Measurements from ENCODE around the gene SGTA. TPM values are rescaled to one million over a fixed set of nuclear protein-coding genes. Genes with fewer than 3 reads are reported as not detected.

Gene SGTA
- total RNA-seq, 1 donor from 2014 or later: 64.4 TPM

DNA sequence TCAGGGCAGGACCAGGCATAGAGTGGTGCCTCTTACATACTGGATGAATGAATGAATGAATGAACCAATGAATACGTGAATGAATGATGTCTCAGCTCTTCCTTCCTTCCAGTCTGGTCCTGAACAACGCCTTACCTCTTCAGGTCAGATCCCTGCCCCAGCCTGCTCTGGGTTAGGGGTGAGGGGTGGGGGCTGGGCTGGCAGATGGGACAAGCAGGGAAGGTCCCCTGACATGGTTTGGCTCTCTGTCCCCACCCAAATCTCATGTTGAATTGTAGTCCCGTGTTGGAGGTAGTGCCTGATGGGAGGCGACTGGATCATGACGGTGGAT lies 71.2 kb downstream of the SGTA start:
- Mint-ChIP-seq H3K27ac (no peak overlapping the region), H3K9me3 (peaks cover 5% of the 10 kb centered on the region), H3K27me3 (peaks cover 15% of the 10 kb centered on the region), H3K4me3 (no peak overlapping the region), H3K4me1 (ENCODE audit: unreplicated experiment) (no peaks in the 10 kb centered on the region), H3K36me3 (peaks cover 6% of the 10 kb centered on the region)
- DNase-seq (ENCODE audit: extremely low spot score, unreplicated experiment): no peak
- TF ChIP-seq, protein P1, sequence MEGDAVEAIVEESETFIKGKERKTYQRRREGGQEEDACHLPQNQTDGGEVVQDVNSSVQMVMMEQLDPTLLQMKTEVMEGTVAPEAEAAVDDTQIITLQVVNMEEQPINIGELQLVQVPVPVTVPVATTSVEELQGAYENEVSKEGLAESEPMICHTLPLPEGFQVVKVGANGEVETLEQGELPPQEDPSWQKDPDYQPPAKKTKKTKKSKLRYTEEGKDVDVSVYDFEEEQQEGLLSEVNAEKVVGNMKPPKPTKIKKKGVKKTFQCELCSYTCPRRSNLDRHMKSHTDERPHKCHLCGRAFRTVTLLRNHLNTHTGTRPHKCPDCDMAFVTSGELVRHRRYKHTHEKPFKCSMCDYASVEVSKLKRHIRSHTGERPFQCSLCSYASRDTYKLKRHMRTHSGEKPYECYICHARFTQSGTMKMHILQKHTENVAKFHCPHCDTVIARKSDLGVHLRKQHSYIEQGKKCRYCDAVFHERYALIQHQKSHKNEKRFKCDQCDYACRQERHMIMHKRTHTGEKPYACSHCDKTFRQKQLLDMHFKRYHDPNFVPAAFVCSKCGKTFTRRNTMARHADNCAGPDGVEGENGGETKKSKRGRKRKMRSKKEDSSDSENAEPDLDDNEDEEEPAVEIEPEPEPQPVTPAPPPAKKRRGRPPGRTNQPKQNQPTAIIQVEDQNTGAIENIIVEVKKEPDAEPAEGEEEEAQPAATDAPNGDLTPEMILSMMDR (conservative IDR thresholded peaks at IDR 0.05): no peak

DNA sequence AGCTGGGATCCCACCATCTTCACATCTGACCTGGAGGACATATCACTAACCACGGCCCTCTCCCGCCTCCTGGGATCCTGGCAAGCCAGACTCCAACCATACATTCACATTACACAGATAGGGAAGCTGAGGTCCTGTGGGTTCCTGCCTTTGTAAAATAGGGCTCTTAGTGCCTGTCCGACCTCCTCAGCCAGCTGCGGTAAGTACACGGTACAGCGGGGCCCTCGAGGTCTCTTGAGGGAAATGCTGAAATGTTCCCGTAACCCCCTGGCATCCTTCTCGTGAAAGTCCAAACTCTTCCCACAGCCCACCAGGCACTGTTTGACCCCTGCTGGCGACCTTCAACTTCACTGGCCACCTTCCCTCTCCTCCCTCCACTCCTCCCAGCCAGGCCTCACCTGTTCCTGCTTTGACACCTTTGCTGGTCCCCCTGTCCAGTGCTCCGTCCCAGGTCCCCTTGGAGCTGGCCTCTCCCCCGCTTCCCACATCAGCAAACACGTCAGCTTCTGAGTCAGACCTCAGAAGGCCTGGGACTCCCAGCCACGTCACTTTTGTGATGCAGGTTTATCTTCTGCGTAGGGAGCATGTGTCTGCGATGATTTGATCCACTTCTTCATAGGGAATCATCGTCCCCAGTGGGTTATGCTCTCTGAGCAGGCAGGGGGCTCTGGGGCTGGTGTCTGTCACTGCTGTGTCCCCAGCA lies 71.8 kb downstream of the SGTA start:
- H3K4me1 Mint-ChIP-seq (ENCODE audit: unreplicated experiment): no peaks in the 10 kb centered on the region
- H3K36me3 Mint-ChIP-seq: peaks cover 6% of the 10 kb centered on the region
- H3K27me3 Mint-ChIP-seq: peaks cover 15% of the 10 kb centered on the region
- no peak overlapping the region for H3K27ac Mint-ChIP-seq
- TF ChIP-seq, protein P1 (conservative IDR thresholded peaks at IDR 0.05): no peak
- DNase-seq (ENCODE audit: extremely low spot score, unreplicated experiment): no peak
- H3K4me3 Mint-ChIP-seq: no peak overlapping the region
- H3K9me3 Mint-ChIP-seq: peaks cover 5% of the 10 kb centered on the region

DNA sequence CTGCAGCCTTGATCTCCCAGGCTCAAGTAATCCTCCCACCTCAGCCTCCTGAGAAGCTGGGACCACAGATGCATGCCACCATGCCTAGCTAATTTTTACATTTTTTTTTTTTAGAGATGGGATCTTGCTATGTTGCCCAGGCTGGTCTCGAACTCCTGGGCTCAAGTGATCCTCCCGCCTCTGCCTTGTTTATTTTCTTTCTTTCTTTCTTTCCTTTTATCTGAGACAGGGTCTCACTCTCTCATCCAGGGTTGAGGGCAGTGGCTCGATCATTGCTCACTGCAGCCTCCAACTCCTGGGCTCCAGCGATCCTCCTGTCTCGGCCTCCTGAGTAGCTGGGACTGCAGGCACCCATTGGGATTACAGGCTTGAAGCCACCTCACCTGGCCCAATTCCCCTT lies 76.8 kb downstream of the SGTA start:
- DNase-seq (ENCODE audit: extremely low spot score, unreplicated experiment): no peak
- Mint-ChIP-seq H3K9me3 (no peaks in the 10 kb centered on the region), H3K4me1 (ENCODE audit: unreplicated experiment) (no peaks in the 10 kb centered on the region), H3K27ac (no peak overlapping the region), H3K4me3 (no peak overlapping the region), H3K27me3 (peaks cover 9% of the 10 kb centered on the region), H3K36me3 (no peaks in the 10 kb centered on the region)
- TF ChIP-seq, protein P1 (conservative IDR thresholded peaks at IDR 0.05): no peak

Other genes with a start within 250 kb of the SGTA start
- gene GNG7, start 80.6 kb downstream of the SGTA start, total RNA-seq (ENCODE audit: low replicate concordance): 3.8 and 12.2 TPM in 2 replicates
- gene DIRAS1, start 61.9 kb downstream of the SGTA start, total RNA-seq (ENCODE audit: low replicate concordance): 5.9 and 10.4 TPM in 2 replicates
- gene SLC39A3, start 43.3 kb downstream of the SGTA start, total RNA-seq (ENCODE audit: low replicate concordance): 32.0 and 33.1 TPM in 2 replicates
- 85.9 and 109 TPM in 2 replicates for gene THOP1, start 2.2 kb upstream of the SGTA start, total RNA-seq (ENCODE audit: low replicate concordance)
- 8.1 and 9.4 TPM in 2 replicates for gene ZNF554, start 36.6 kb upstream of the SGTA start, total RNA-seq (ENCODE audit: low replicate concordance)
- gene ZNF555, start 58.2 kb upstream of the SGTA start, total RNA-seq (ENCODE audit: low replicate concordance): 6.8 and 9.7 TPM in 2 replicates
- not detected in 2 replicates for gene ZNF556, start 84.1 kb upstream of the SGTA start, total RNA-seq (ENCODE audit: low replicate concordance)
- gene ZNF57, start 117.7 kb upstream of the SGTA start, total RNA-seq (ENCODE audit: low replicate concordance): 5.9 and 7.5 TPM in 2 replicates
- 4.0 and 5.8 TPM in 2 replicates for gene ZNF77, start 161.7 kb upstream of the SGTA start, total RNA-seq (ENCODE audit: low replicate concordance)
- 3.8 TPM in 2 replicates for gene TLE6, start 194.3 kb upstream of the SGTA start, total RNA-seq (ENCODE audit: low replicate concordance)
- gene TLE2, start 246.0 kb upstream of the SGTA start, total RNA-seq (ENCODE audit: low replicate concordance): 37.7 and 52.8 TPM in 2 replicates